Heart right ventricle (tissue), 16 donors: ENCODE results near the gene PLLP. TPM values are rescaled to one million over a fixed set of nuclear protein-coding genes. Genes with fewer than 3 reads are reported as not detected.

Source experiments
- ATAC-seq, 8 donors: fragments of 200-7000 bp; cut with Tn5 transposase; one replicate each; pipeline ENCODE4 v1.9.1; 2020; ENCODE audit warnings: mild to moderate bottlenecking in 8 of 8, moderate library complexity in 8 of 8, moderate number of reproducible peaks in 1 of 8
- DNase-seq, 2 donors: peaks; one replicate each; pipeline ENCODE4 v3.0.0-alpha.2; 2020
- H3K27ac ChIP-seq, 10 donors: fragments of 200-600 bp; sonication (generic) in 2 of 10; one replicate each; pipeline versions ENCODE4 v1.5.0 to v1.8.0; 2020 to 2022; ENCODE audit warnings: mild to moderate bottlenecking in 3 of 10
- H3K27me3 ChIP-seq, 7 donors: fragments of 200-600 bp; one replicate each; pipeline ENCODE4 v1.8.0; 2021 to 2022; ENCODE audit warnings: mild to moderate bottlenecking in 2 of 7
- H3K36me3 ChIP-seq, 9 donors: fragments of 200-600 bp; sonication (generic) in 1 of 9; one replicate each; pipeline versions ENCODE4 v1.5.0 to v1.8.0; 2020 to 2022; ENCODE audit warnings: mild to moderate bottlenecking in 2 of 9
- H3K4me1 ChIP-seq, 9 donors: fragments of 200-600 bp; sonication (generic) in 1 of 9; one replicate each; pipeline versions ENCODE4 v1.5.0 to v1.8.0; 2020 to 2022; ENCODE audit warnings: mild to moderate bottlenecking in 4 of 9
- H3K4me3 ChIP-seq, 10 donors: fragments of 200-600 bp; sonication (generic) in 2 of 10; one replicate each; pipeline versions ENCODE4 v1.5.0 to v1.8.0; 2020 to 2022; ENCODE audit warnings: mild to moderate bottlenecking in 7 of 10, moderate library complexity in 2 of 10
- H3K9me3 ChIP-seq, 11 donors: fragments of 200-600 bp in 10 of 11; sonication (generic) in 2 of 11; one replicate each; pipeline versions ENCODE4 v1.5.0 to v1.8.0; 2013 to 2022; ENCODE audit warnings: mild to moderate bottlenecking in 2 of 11, control low read depth in 1 of 11, moderate library complexity in 1 of 11
- WGBS, 2 donors: extraction: QIAGEN DNeasy Blood & Tissue Kit; methylation state at CpG; one replicate each; pipeline ENCODE4 v1.1.7; 2013; ENCODE audit warnings: inconsistent platforms in 1 of 2; 5-methylcytosine and 5-hydroxymethylcytosine counted together
- intact Hi-C, 10 donors: fragments of 100-400 bp; cut with DNase I; formaldehyde crosslinking; loops; one replicate each; pipeline versions ENCODE4 v1.11.1 to v1.14.2; 2022
- polyA plus RNA-seq, 2 donors: library from polyadenylated mRNA; stranded (reverse); fragments of 200-250 nt; gene quantifications; one replicate each; pipeline ENCODE4 v1.2.3, GENCODE V29; 2013
- total RNA-seq, 10 donors: library from RNA; stranded (reverse); fragmentation: NEBNext Ultra II Directional in 3 of 10; extraction: Animal tissue kit (Norgen Biotek cat#: 25700) in 3 of 10; gene quantifications; one replicate each; pipeline versions ENCODE4 v1.2.1 to v1.2.4, GENCODE V29; 2021 to 2023
- TF ChIP-seq, protein P1 (sequence below), 9 donors: fragments of 200-600 bp; sonication (generic) in 2 of 9; IDR thresholded peaks; one replicate each; pipeline versions ENCODE4 v1.5.0 to v1.8.0; 2021 to 2022; ENCODE audit warnings: antibody characterized with exemption in 9 of 9, mild to moderate bottlenecking in 5 of 9, moderate library complexity in 1 of 9
- donor health status: Arrhythmogenic right ventricular cardiomyopathy.
- donor health status: ischemic (EF 13 %, LVEDD 7.1; RV severe dilation, severe dysfunction).
- donor health status: healthy with polysubstance abuse.
- donor health status: DM: no; HTN: yes; CAD: no.
- donor health status: DM: no; HTN: no; CAD: no.
- donor health status: ischemic (EF 25% LVEDD 6.9; RV normal size, moderate dysfunction).
- donor health status: ischemic (EF 25% LVEDD 5.7; RV mildly dilated, moderate dysfunction).
- donor health status: healthy.
- donor health status: DM: yes; HTN: yes; CAD: no.
- donor health status: Ischemic cardiomyopathy.
- donor health status: ischemic (EF 35%, LVEDD 5.7; RV mildly dilated, moderate dysfunction).
- donor health status: nonischemic (EF 11% LVEDD 7.7; RV severe dilation, severe dysfunction).
- donor health status: DM: yes; HTN: yes; CAD: no.
- donor health status: PGD.
- donor health status: ischemic (EF 29% LVEDD 5.4; RV normal size, mild dysfunction).
- donor health status: nonischemic (EF 23%, LVEDD 6.1; RV moderate dilation, normal function).

PLLP gene
- total and polyA plus RNA-seq, 12 donors: 1.7 to 10.6 (median 2.4) TPM

DNA sequence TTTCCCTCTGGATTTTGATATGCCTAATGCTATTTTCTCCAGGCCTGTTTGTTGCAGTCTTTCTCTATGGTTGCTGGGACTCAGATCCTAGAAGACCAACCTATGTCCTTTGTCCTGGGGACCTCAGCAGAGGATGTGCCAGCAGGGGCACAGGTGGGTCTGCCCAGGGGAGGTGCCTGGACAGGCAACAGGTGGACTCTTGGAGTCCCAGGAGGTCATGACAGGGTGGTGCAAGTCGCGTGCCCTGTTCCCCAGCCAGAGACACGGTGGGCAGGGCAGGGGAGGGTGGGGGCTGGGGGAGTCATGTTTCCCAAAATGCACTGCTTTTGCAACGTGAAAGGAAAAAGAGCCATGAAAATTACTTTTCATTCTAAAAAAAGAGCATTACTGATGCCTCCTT, 26.3 kb upstream of the PLLP start:
- DNase-seq (no peak), ATAC-seq (no peak)
- TF ChIP-seq, protein P1, sequence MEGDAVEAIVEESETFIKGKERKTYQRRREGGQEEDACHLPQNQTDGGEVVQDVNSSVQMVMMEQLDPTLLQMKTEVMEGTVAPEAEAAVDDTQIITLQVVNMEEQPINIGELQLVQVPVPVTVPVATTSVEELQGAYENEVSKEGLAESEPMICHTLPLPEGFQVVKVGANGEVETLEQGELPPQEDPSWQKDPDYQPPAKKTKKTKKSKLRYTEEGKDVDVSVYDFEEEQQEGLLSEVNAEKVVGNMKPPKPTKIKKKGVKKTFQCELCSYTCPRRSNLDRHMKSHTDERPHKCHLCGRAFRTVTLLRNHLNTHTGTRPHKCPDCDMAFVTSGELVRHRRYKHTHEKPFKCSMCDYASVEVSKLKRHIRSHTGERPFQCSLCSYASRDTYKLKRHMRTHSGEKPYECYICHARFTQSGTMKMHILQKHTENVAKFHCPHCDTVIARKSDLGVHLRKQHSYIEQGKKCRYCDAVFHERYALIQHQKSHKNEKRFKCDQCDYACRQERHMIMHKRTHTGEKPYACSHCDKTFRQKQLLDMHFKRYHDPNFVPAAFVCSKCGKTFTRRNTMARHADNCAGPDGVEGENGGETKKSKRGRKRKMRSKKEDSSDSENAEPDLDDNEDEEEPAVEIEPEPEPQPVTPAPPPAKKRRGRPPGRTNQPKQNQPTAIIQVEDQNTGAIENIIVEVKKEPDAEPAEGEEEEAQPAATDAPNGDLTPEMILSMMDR (IDR thresholded peaks at IDR 0.05): no peak
- Histone ChIP-seq H3K27me3 (no peaks in the 10 kb centered on the region), H3K27ac (peak overlapping the region in 3 of 10 donors; percentile 21 to 49 (median 25)), H3K4me3 (no peak overlapping the region), H3K36me3 (no peaks in the 10 kb centered on the region), H3K4me1 (peaks cover 0 to 34% (median 21%) of the 10 kb centered on the region in 9 donors), H3K9me3 (no peaks in the 10 kb centered on the region)
- intact Hi-C loops: no loop called here
- WGBS, 2 donors: 36 to 46% methylated on average over 4 of the region's 4 CpGs

DNA sequence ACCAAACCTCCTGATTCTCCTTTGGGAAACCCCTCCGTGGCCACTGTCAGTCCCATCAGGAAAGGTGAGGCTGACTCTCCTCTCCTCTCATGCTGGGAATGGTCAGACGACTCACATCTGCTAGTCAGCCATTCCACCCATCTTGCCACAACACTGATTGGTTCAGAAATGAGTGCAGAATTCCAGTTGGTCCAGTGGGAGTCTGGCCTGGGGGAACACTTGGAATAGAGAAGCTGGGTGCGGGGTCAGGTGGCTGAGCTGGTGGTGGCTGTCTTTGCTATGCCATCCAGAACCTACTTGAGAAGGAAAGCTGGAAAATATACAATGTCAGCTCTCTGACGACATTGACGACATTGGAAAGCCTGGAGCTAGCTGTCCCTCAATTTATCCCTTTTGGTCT, 23.6 kb upstream of the PLLP start:
- DNase-seq (no peak), ATAC-seq (no peak)
- intact Hi-C loops: loop anchor here in 1 of 10 donors (10.0 kb wide), 1 partner anchor 207 kb away; no protein-coding TSS in a partner anchor
- TF ChIP-seq, protein P1 (IDR thresholded peaks at IDR 0.05): no peak
- 65 to 84% methylated on average over 5 of the region's 5 CpGs for WGBS, 2 donors
- H3K27me3 ChIP-seq: no peaks in the 10 kb centered on the region
- H3K4me1 ChIP-seq: peaks cover 4 to 42% (median 27%) of the 10 kb centered on the region in 9 donors
- H3K27ac ChIP-seq: no peak overlapping the region
- no peak overlapping the region for H3K4me3 ChIP-seq
- no peaks in the 10 kb centered on the region for H3K9me3 ChIP-seq
- no peaks in the 10 kb centered on the region for H3K36me3 ChIP-seq

- Histone ChIP-seq H3K36me3 (no peaks in the 10 kb centered on the region), H3K27ac (no peak overlapping the region), H3K4me3 (no peak overlapping the region), H3K4me1 (peaks cover 4 to 42% (median 27%) of the 10 kb centered on the region in 9 donors), H3K9me3 (no peaks in the 10 kb centered on the region), H3K27me3 (no peaks in the 10 kb centered on the region)
- TF ChIP-seq, protein P1 (IDR thresholded peaks at IDR 0.05): no peak
- WGBS, 2 donors: 74 to 82% methylated on average over 5 of the region's 5 CpGs
- intact Hi-C loops: loop anchor here in 1 of 10 donors (10.0 kb wide), 1 partner anchor 207 kb away; no protein-coding TSS in a partner anchor
- no peak for ATAC-seq
- DNase-seq: no peak
Observed at GRCh38 chr16:57307365-57307764, 22.9 kb upstream of the PLLP start.

DNA sequence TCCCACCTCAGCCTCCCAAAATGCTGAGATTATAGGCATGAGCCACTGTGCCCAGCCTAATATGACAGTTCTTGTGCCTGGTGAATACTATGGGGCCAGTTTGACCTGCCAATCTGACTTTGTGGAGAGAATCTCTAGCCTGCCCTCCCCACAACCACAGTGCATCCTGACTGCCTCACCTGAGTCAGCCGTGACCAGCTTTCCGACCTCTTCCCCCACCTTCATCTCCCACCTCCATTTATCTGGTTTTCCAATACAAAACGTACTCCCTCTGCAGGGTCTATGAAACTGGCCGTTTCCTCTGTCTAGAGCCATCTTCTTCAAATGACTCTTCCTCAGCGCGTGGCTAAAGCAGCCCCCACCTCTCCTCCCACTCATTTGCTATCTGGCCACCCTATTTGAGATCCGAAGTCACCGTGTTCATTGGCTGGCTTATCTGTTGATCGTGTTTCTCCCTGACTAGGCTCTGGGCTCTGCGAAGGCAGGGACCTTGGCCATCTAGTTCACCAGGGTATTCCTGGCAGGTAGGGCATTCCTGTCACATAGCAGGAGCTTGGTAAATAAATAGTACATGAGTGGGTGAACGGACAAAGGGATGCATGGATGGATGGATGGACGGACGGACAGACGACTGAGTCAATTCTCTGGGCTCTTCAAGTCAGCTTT, 22.3 kb upstream of the PLLP start:
- ATAC-seq (no peak), DNase-seq (no peak)
- Histone ChIP-seq H3K4me3 (no peak overlapping the region), H3K27me3 (no peaks in the 10 kb centered on the region), H3K9me3 (no peaks in the 10 kb centered on the region), H3K36me3 (no peaks in the 10 kb centered on the region), H3K27ac (no peak overlapping the region), H3K4me1 (peaks cover 4 to 42% (median 27%) of the 10 kb centered on the region in 9 donors)
- TF ChIP-seq, protein P1 (IDR thresholded peaks at IDR 0.05): no peak
- WGBS, 2 donors: 72 to 76% methylated on average over 14 of the region's 14 CpGs
- intact Hi-C loops: loop anchor here in 1 of 10 donors (10.0 kb wide), 1 partner anchor 208 kb away; no protein-coding TSS in a partner anchor
